CD4-positive, alpha-beta T cell treated with Interleukin-17A for 4 hours (primary cell): ENCODE results near the gene MPC2.
"Not testable (repeated sequence)": the region's sequence is repeated elsewhere in the genome, so short reads cannot be mapped to it uniquely, and the experiment has no call there.

Experiments used
- DNase-seq: peaks from one replicate; pipeline ENCODE4 v3.0.0-alpha.2; 2020; ENCODE audit warnings: mixed read lengths

Gene MPC2

GRCh38 chr1:167904652-167905130 lies 32.2 kb downstream of the MPC2 start:
- no peak for DNase-seq

DNA sequence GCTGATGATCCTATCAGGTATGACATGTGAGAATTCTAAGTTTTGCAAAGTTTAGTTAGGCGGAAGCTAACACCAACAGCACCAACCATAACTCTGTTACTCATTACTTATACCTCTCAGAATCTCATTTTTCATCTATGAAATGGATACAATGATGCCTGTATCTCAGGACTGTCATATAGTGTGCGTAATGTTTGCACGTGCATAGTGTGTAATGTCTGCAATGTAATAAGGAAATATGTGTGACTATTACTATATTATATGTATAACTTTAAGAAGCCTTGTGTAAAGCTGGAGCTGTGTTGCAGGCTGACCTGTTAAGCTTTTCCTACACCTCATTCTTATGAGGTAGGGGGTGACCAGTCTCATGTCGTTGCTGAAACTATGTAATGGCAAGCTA lies 36.0 kb downstream of the MPC2 start:
- no peak for DNase-seq

DNA sequence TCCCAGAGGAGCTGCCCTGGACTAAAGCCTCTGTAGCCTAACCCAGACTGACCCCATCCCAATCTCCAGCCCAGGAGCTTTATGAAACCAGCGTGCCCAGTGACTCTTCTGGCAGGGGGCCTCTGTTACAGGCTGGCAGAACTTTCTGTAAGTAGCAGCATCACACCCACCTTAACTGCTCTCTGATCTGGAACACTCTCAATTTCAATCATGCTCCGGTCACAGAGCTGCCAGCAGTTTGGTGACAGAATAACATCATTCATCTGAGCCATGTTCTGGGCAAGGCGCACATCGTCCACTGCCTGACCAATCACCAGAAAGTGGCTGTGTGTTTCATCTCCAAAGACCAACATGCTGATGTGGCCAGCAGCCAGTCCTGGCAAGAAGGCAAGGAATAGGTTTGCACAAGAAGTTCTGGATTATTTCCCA lies 37.6 kb downstream of the MPC2 start:
- DNase-seq, result no peak

DNA sequence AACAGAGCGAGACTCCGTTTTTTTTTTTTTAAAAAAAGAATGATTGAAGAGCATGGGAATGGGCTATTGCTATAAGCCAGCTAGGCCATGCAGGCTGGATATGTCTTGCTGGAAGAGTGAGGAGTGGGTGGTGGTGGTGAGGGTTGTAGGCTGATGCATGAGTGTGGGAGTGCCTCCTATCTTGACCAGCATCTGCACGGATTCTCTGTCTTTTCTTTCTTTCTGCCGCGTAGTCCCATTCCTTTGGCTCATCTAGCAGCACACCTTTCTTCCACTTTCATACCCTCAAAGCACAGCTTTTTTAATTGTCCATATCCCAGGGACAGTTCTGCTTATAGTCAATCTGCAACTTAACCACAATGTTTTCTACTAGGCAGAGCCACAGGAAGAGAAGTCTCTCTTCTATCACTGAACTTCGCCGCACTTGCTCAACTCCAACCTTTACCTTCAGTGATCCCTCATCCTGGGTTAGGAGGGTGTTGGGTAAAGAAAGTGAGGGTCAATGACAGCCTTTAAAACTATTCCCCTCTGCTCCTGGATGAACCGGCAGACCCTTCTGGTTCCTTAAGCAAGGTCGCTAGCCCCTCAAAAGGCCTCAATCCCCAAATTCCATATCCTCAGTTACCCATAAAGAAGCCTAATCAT lies 38.2 kb downstream of the MPC2 start:
- no peak for DNase-seq

DNA sequence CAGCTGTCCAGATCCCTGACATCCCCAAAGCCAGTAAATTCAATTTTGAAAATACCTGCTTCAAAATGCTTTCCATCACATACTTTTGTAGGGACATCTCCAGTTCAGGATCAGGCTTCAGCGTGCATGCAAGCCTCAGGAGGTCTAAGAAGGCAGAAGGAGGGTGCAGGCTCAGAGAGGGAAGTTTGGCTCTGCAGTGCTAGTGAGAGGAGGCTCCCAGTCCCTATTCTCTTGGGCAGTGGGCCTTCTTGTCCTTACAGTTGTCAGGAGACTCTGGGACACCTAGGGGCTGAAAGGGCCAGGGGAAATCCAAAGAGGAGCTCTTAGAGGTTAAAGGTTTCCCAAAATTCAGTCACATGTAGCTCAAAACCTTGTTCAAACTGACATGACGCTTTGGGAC lies 43.1 kb downstream of the MPC2 start:
- DNase-seq, result no peak

GRCh38 chr1:167890400-167890799 lies 46.5 kb downstream of the MPC2 start:
- DNase-seq, result no peak

GRCh38 chr1:167887187-167887586 lies 49.7 kb downstream of the MPC2 start:
- DNase-seq, result not testable (repeated sequence)

- no peak for DNase-seq
Observed at GRCh38 chr1:167882376-167882775, 54.5 kb downstream of the MPC2 start.

GRCh38 chr1:167881786-167882185 lies 55.1 kb downstream of the MPC2 start:
- no peak for DNase-seq

GRCh38 chr1:167881069-167881468 lies 55.8 kb downstream of the MPC2 start:
- DNase-seq, result no peak

GRCh38 chr1:167880580-167881021 lies 56.3 kb downstream of the MPC2 start:
- no peak for DNase-seq

DNA sequence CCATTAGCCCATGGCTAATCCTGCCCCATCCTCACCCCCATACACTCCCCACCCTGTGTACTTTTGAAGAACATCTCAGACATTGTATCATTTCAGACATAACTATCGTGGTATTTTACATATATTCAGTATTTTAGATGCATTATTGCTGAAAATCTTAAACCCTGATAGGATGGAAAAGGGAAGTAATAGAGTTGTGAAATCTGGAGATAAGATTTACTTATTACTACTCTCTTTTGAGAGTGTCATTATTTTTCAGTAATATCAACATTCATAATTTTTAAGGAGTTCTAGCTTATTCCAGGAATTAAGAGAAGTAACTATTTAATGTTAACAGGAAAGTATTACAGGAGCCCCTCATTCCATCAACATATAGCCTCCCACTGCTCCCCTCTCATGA lies 57.4 kb downstream of the MPC2 start:
- no peak for DNase-seq

DNA sequence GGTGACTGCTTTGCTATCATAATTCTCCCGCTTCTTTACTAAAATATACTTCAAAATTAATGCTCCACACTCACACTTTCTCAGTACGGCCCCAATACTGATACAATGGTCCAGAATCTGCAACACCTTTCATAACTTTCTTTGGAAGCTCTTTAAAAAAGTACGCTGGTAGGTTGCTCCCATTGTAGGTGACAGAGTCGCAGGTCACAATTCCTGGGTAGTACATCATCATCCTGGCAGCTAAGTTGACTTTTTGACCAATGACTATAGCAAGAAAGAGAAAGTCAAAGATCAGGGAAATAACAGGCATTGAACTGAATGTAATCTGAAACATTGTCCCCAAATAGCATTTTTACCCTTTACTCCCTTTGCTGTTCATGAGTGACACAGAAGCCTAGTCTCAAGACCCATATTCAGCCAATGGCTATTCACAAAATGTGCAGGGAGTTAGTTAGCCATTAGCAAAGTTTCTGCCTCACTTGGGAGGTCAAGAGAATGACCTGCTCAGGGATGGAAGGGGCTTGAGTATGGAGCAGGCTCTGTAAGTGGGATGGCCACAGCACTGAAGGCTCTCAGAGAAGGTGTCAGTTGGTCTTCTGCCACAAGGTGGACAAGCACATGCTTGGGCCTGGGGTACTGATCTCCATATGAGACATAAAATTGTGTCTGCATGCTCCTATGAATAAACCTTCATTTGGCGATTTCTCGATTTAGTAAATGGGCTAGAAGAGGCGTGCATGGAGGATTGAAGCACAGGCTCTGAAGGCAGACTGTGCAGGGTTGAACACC lies 58.3 kb downstream of the MPC2 start:
- no peak for DNase-seq

DNA sequence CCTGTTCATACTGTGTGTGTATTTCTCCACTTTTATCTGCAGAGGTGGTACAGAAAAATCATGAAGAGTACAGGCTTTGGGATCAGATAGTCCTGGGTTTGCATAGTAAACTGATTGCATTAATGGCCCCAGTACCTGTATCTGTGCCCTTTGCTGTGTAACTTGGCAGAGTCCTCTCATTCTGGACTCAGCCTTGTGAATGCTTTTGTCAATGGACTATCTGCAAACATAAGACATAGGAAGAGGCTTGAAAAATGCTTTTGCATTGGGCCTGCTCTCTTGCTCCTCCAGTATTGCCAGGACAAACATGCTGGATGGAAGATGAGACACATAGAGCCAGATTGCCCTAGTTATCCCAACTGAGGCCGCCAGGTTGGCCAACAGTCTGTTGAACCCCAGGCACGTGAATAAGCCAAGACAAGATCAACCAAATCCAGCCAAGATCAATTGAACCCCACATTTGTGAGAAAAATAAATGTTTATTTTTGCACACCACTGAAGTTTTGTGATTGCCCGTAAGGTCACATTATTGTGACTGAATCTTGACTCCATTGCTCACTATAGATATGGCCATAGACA lies 60.2 kb downstream of the MPC2 start:
- no peak for DNase-seq

- no peak for DNase-seq
Observed at GRCh38 chr1:167871331-167871730, 65.5 kb downstream of the MPC2 start.

DNA sequence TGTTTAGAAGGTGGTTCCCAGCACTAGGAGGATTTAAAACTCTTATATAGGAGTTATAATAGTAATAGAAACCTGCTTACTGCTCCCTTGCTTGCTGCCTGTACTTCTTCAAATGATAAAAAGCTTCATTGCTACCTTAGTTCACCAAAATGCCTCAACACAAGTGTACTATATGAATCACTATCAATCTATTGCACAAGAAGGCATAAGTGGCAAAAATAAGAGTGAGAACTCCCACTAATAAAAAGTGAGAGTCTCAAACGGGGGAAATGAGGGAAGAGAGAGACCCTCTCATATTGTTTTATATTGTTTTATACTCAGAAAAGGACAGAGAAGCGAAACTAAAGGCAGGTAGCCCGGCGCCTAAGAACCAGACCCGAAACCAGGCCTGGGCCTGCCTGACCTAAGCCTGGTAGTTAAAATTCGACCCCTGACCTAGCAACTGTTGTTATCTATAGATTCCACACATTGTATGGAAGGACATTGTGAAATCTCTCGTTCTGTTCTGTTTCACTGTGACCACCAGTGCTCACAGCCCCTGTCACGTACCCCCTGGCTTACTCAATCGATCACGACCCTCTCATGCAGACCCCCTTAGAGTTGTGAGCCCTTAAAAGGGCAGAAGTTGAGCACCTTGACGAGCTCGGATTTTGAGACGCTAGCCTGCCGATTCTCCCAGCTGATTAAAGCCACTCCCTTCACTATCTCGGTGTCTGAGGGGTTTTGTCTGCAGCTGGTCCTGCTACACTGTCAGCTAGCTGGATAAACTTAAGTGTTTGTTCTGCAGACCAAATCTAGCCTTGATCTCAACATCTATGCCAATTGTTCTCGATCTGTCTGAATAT lies 67.5 kb downstream of the MPC2 start:
- not testable (repeated sequence) for DNase-seq

- DNase-seq, result not testable (repeated sequence)
Observed at GRCh38 chr1:167866739-167867414, 70.0 kb downstream of the MPC2 start.
